Measurements from ENCODE around the gene CCDC106.

CCDC106 gene

GRCh38 chr19:55669418-55670279 is 21.6 kb downstream of the CCDC106 start:
- DNase-seq (ENCODE audit: low read depth) = no peak

- no peak for DNase-seq (ENCODE audit: low read depth)
Measured at GRCh38 chr19:55670280-55671053, 22.5 kb downstream of the CCDC106 start.

- DNase-seq (ENCODE audit: low read depth) = no peak
Measured at GRCh38 chr19:55671054-55671378, 23.0 kb downstream of the CCDC106 start.

GRCh38 chr19:55672418-55672817 is 24.4 kb downstream of the CCDC106 start:
- no peak for DNase-seq (ENCODE audit: low read depth)

GRCh38 chr19:55673465-55673864 is 25.5 kb downstream of the CCDC106 start:
- DNase-seq (ENCODE audit: low read depth) = no peak

GRCh38 chr19:55673889-55674288 is 25.9 kb downstream of the CCDC106 start:
- no peak for DNase-seq (ENCODE audit: low read depth)

GRCh38 chr19:55674459-55674840 is 26.4 kb downstream of the CCDC106 start:
- DNase-seq (ENCODE audit: low read depth) = no peak

- peak; percentile 92 for DNase-seq (ENCODE audit: low read depth)
Measured at GRCh38 chr19:55674841-55675660, 27.0 kb downstream of the CCDC106 start, which contains the start of gene EPN1. Gene EPN1 (plus strand): TSS chr19:55675226. CDS start chr19:55678628, 3,402 bp downstream.

- no peak for DNase-seq (ENCODE audit: low read depth)
Measured at GRCh38 chr19:55675661-55676354, 27.8 kb downstream of the CCDC106 start.

GRCh38 chr19:55676383-55676782 is 28.4 kb downstream of the CCDC106 start:
- no peak for DNase-seq (ENCODE audit: low read depth)

- DNase-seq (ENCODE audit: low read depth) = no peak
Measured at GRCh38 chr19:55676889-55677505, 29.0 kb downstream of the CCDC106 start.

- DNase-seq (ENCODE audit: low read depth) = no peak
Measured at GRCh38 chr19:55677572-55678028, 29.6 kb downstream of the CCDC106 start.

GRCh38 chr19:55678121-55678671 is 30.2 kb downstream of the CCDC106 start:
- no peak for DNase-seq (ENCODE audit: low read depth)

- no peak for DNase-seq (ENCODE audit: low read depth)
Measured at GRCh38 chr19:55679343-55680257, 31.6 kb downstream of the CCDC106 start.

GRCh38 chr19:55680339-55681130 is 32.5 kb downstream of the CCDC106 start:
- no peak for DNase-seq (ENCODE audit: low read depth)

- peak; percentile 21 for DNase-seq (ENCODE audit: low read depth)
Measured at GRCh38 chr19:55681131-55682092, 33.4 kb downstream of the CCDC106 start.

- DNase-seq (ENCODE audit: low read depth) = no peak
Measured at GRCh38 chr19:55683449-55684261, 35.6 kb downstream of the CCDC106 start.
